ENCODE results near the gene ZFYVE27.

Gene ZFYVE27

DNA sequence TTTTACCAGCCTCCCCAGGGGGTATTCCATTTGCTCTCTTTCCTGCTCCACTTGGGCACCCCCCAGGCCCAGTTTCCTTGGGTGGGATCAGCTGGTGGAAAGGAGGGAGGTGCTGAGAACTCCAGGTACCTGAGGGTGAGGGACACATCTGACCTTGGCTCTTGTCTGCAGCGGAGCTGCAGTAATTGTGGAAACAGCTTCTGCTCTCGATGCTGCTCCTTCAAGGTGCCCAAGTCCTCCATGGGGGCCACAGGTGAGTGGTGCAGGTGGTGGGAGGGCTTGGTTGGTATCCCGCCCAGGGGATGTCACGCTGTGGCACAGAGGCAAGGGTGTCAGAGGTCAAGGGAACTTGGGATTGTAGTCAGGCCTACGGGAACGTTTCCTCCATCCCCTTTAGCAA is 20.5 kb downstream of the ZFYVE27 start:
- Histone ChIP-seq H3K4me3 (ENCODE audit: low read depth, low read length) (no peak overlapping the region), H3K36me3 (ENCODE audit: control insufficient read depth in 2 of 2, insufficient read depth in 1 of 2, low read length in 2 of 2) (peaks cover 5 to 86% of the 10 kb centered on the region in 2 experiments), H3K27ac (ENCODE audit: extremely low read depth, low read depth, low read length) (no peak overlapping the region), H3K9me3 (ENCODE audit: control insufficient read depth, insufficient read depth, low read depth, low read length) (no peaks in the 10 kb centered on the region), H3K4me1 (ENCODE audit: control insufficient read depth, insufficient read depth, low read length) (no peaks in the 10 kb centered on the region)
- TF ChIP-seq, protein P1, sequence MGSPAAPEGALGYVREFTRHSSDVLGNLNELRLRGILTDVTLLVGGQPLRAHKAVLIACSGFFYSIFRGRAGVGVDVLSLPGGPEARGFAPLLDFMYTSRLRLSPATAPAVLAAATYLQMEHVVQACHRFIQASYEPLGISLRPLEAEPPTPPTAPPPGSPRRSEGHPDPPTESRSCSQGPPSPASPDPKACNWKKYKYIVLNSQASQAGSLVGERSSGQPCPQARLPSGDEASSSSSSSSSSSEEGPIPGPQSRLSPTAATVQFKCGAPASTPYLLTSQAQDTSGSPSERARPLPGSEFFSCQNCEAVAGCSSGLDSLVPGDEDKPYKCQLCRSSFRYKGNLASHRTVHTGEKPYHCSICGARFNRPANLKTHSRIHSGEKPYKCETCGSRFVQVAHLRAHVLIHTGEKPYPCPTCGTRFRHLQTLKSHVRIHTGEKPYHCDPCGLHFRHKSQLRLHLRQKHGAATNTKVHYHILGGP (tag by site-specific recombination; IDR thresholded peaks at IDR 0.05) = no peak
- TF ChIP-seq KLF10 (tag by site-specific recombination; IDR thresholded peaks at IDR 0.05) = no peak
- no peak for TF ChIP-seq BCL11B (tag by site-specific recombination; IDR thresholded peaks at IDR 0.05; ENCODE audit: low read depth)
- no peak for TF ChIP-seq ZNF629 (tag by site-specific recombination; IDR thresholded peaks at IDR 0.05)
- no peak for TF ChIP-seq ZNF645 (tag by site-specific recombination; IDR thresholded peaks at IDR 0.05)
- no peak for TF ChIP-seq ZNF701 (tag by site-specific recombination; IDR thresholded peaks at IDR 0.05)
- TF ChIP-seq ZNF26 (tag by site-specific recombination; IDR thresholded peaks at IDR 0.05) = no peak
- no peak for TF ChIP-seq PRDM1 (tag by site-specific recombination; IDR thresholded peaks at IDR 0.05)
- no peak for TF ChIP-seq MEIS1 (CRISPR knock-in tag; IDR thresholded peaks at IDR 0.05; ENCODE audit: borderline replicate concordance)
- no peak for TF ChIP-seq ZNF843 (tag by site-specific recombination; IDR thresholded peaks at IDR 0.05)
- no peak for TF ChIP-seq ZNF2 (tag by site-specific recombination; IDR thresholded peaks at IDR 0.05)
- TF ChIP-seq, protein P2, sequence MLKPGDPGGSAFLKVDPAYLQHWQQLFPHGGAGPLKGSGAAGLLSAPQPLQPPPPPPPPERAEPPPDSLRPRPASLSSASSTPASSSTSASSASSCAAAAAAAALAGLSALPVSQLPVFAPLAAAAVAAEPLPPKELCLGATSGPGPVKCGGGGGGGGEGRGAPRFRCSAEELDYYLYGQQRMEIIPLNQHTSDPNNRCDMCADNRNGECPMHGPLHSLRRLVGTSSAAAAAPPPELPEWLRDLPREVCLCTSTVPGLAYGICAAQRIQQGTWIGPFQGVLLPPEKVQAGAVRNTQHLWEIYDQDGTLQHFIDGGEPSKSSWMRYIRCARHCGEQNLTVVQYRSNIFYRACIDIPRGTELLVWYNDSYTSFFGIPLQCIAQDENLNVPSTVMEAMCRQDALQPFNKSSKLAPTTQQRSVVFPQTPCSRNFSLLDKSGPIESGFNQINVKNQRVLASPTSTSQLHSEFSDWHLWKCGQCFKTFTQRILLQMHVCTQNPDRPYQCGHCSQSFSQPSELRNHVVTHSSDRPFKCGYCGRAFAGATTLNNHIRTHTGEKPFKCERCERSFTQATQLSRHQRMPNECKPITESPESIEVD (tag by site-specific recombination; IDR thresholded peaks at IDR 0.05) = no peak
- no peak for TF ChIP-seq ZNF555 (tag by site-specific recombination; conservative IDR thresholded peaks at IDR 0.05)
- no peak for TF ChIP-seq HIC1 (tag by site-specific recombination; IDR thresholded peaks at IDR 0.05)
- ChIA-PET POLR2A (interaction anchor here (0.7 to 1.4 kb wide), 2 partner anchors 14 to 105 kb away, joined by 3 to 5 read pairs; no protein-coding TSS in a partner anchor), CTCF (interaction anchor here (0.6 to 5.5 kb wide), 3 partner anchors 14 to 112 kb away, joined by 4 to 36 read pairs (median 4); partner anchors contain the start of gene SFRP5)

- Histone ChIP-seq H3K9me3 (ENCODE audit: control insufficient read depth, insufficient read depth, low read depth, low read length) (no peaks in the 10 kb centered on the region), H3K4me3 (ENCODE audit: low read depth, low read length) (no peak overlapping the region), H3K36me3 (ENCODE audit: control insufficient read depth in 2 of 2, insufficient read depth in 1 of 2, low read length in 2 of 2) (peaks cover 5 to 68% of the 10 kb centered on the region in 2 experiments), H3K4me1 (ENCODE audit: control insufficient read depth, insufficient read depth, low read length) (no peaks in the 10 kb centered on the region), H3K27ac (ENCODE audit: extremely low read depth, low read depth, low read length) (no peak overlapping the region)
- POLR2A ChIA-PET = interaction anchor here (0.6 to 0.7 kb wide), 2 partner anchors 13 to 1722 kb away, joined by 4 read pairs; no protein-coding TSS in a partner anchor
- CTCF ChIA-PET = interaction anchor here (0.7 to 5.5 kb wide), 10 partner anchors 9 to 943 kb away, joined by 3 to 36 read pairs (median 4); no protein-coding TSS in a partner anchor
- TF ChIP-seq KLF8 (tag by site-specific recombination; IDR thresholded peaks at IDR 0.05) = no peak
- TF ChIP-seq ZNF10 (tag by site-specific recombination; IDR thresholded peaks at IDR 0.05) = no peak
- TF ChIP-seq ATF2 (tag by site-specific recombination; IDR thresholded peaks at IDR 0.05; ENCODE audit: low read depth) = no peak
- no peak for TF ChIP-seq ZNF776 (tag by site-specific recombination; IDR thresholded peaks at IDR 0.05; ENCODE audit: borderline replicate concordance)
- TF ChIP-seq ZNF654 (tag by site-specific recombination; IDR thresholded peaks at IDR 0.05; ENCODE audit: low read depth) = peak; percentile 63
- TF ChIP-seq ZNF629 (tag by site-specific recombination; IDR thresholded peaks at IDR 0.05) = no peak
- no peak for TF ChIP-seq ZNF2 (tag by site-specific recombination; IDR thresholded peaks at IDR 0.05)
- TF ChIP-seq HIC1 (tag by site-specific recombination; IDR thresholded peaks at IDR 0.05) = no peak
- no peak for TF ChIP-seq ZSCAN30 (tag by site-specific recombination; IDR thresholded peaks at IDR 0.05)
- TF ChIP-seq ZFHX2 (tag by site-specific recombination; conservative IDR thresholded peaks at IDR 0.05) = no peak
Observed at GRCh38 chr10:97759158-97759887, 22.4 kb downstream of the ZFYVE27 start.

All from HEK293 (cell line).